B cell (primary cell): ENCODE measurements around the gene PVALEF.

ENCODE experiments used
- CTCF ChIP-seq: fragments of 200-600 bp; IDR thresholded peaks from one replicate; pipeline ENCODE4 v1.8.0; 2022; ENCODE audit warnings: antibody characterized with exemption, mild to moderate bottlenecking
- EZH2 ChIP-seq: IDR thresholded peaks from 2 replicates; pipeline ENCODE4 v1.6.1; 2012; ENCODE audit warnings: borderline replicate concordance, low read depth, mild to moderate bottlenecking, moderate library complexity, low read length; ENCODE audit not compliant: insufficient read depth, poor library complexity, severe bottlenecking

GRCh38 chr17:81167638-81168037, 2.3 kb downstream of the PVALEF start:
- TF ChIP-seq CTCF (no peak), EZH2 (no peak)
